ENCODE results near the gene RIT2. TPM values are rescaled to one million over a fixed set of nuclear protein-coding genes. Genes with fewer than 3 reads are reported as not detected.

RIT2 gene
- total RNA-seq, 1 donor from 2014 or later = not detected

GRCh38 chr18:42909095-42909494, 206.4 kb downstream of the RIT2 start:
- Mint-ChIP-seq H3K9me3 (no peaks in the 10 kb centered on the region), H3K4me3 (no peak overlapping the region), H3K4me1 (no peaks in the 10 kb centered on the region), H3K27me3 (no peaks in the 10 kb centered on the region), H3K27ac (no peak overlapping the region), H3K36me3 (ENCODE audit: low read depth) (no peaks in the 10 kb centered on the region)
- DNase-seq (no peak), ATAC-seq (ENCODE audit: low read depth) (no peak)
- no peak for TF ChIP-seq CTCF (IDR thresholded peaks at IDR 0.05)
- POLR2A ChIA-PET = no interaction called here
- CTCF ChIA-PET = no interaction called here
- intact Hi-C loops (cut with micrococcal nuclease) = no loop called here

GRCh38 chr18:42906761-42907160, 208.7 kb downstream of the RIT2 start:
- Mint-ChIP-seq H3K27me3 (no peaks in the 10 kb centered on the region), H3K4me1 (no peaks in the 10 kb centered on the region), H3K27ac (no peak overlapping the region), H3K36me3 (ENCODE audit: low read depth) (no peaks in the 10 kb centered on the region), H3K9me3 (no peaks in the 10 kb centered on the region), H3K4me3 (no peak overlapping the region)
- ChIA-PET CTCF (no interaction called here), POLR2A (no interaction called here)
- ATAC-seq (ENCODE audit: low read depth) (no peak), DNase-seq (no peak)
- intact Hi-C loops (cut with micrococcal nuclease) = no loop called here
- no peak for TF ChIP-seq CTCF (IDR thresholded peaks at IDR 0.05)

GRCh38 chr18:42901161-42901560, 214.3 kb downstream of the RIT2 start:
- intact Hi-C loops (cut with micrococcal nuclease) = no loop called here
- no peak for TF ChIP-seq CTCF (IDR thresholded peaks at IDR 0.05)
- Mint-ChIP-seq H3K36me3 (ENCODE audit: low read depth) (no peaks in the 10 kb centered on the region), H3K27me3 (no peaks in the 10 kb centered on the region), H3K4me3 (no peak overlapping the region), H3K4me1 (no peaks in the 10 kb centered on the region), H3K27ac (no peak overlapping the region), H3K9me3 (peaks cover 2% of the 10 kb centered on the region)
- no peak for ATAC-seq (ENCODE audit: low read depth)
- CTCF ChIA-PET = no interaction called here
- POLR2A ChIA-PET = no interaction called here
- no peak for DNase-seq

- no peak for TF ChIP-seq CTCF (IDR thresholded peaks at IDR 0.05)
- Mint-ChIP-seq H3K36me3 (ENCODE audit: low read depth) (no peaks in the 10 kb centered on the region), H3K9me3 (peaks cover 5% of the 10 kb centered on the region), H3K4me3 (no peak overlapping the region), H3K4me1 (no peaks in the 10 kb centered on the region), H3K27me3 (no peaks in the 10 kb centered on the region), H3K27ac (no peak overlapping the region)
- ChIA-PET CTCF (no interaction called here), POLR2A (no interaction called here)
- DNase-seq (no peak), ATAC-seq (ENCODE audit: low read depth) (no peak)
- intact Hi-C loops (cut with micrococcal nuclease) = no loop called here
Measured at GRCh38 chr18:42893977-42894376, 221.5 kb downstream of the RIT2 start.

- ATAC-seq (ENCODE audit: low read depth) (no peak), DNase-seq (no peak)
- POLR2A ChIA-PET = no interaction called here
- no peaks in the 10 kb centered on the region for H3K36me3 Mint-ChIP-seq (ENCODE audit: low read depth)
- no peaks in the 10 kb centered on the region for H3K4me1 Mint-ChIP-seq
- H3K27ac Mint-ChIP-seq = no peak overlapping the region
- intact Hi-C loops (cut with micrococcal nuclease) = no loop called here
- CTCF ChIA-PET = no interaction called here
- peaks cover 2% of the 10 kb centered on the region for H3K9me3 Mint-ChIP-seq
- no peak overlapping the region for H3K4me3 Mint-ChIP-seq
- H3K27me3 Mint-ChIP-seq = no peaks in the 10 kb centered on the region
- no peak for TF ChIP-seq CTCF (IDR thresholded peaks at IDR 0.05)
Measured at GRCh38 chr18:42892181-42892580, 223.3 kb downstream of the RIT2 start.

Measured in activated B cell treated with CpG ODN at 0.5 μM for 24 hours (primary cell).